Raji (cell line): Measurements from ENCODE around the gene SPPL3.

ENCODE experiments used
- POLR2A ChIP-seq: IDR thresholded peaks from 2 replicates; pipeline ENCODE4 v1.6.1; 2011; ENCODE audit warnings: low read depth, low read length, control low read depth; ENCODE audit not compliant: insufficient read depth

Gene SPPL3

DNA sequence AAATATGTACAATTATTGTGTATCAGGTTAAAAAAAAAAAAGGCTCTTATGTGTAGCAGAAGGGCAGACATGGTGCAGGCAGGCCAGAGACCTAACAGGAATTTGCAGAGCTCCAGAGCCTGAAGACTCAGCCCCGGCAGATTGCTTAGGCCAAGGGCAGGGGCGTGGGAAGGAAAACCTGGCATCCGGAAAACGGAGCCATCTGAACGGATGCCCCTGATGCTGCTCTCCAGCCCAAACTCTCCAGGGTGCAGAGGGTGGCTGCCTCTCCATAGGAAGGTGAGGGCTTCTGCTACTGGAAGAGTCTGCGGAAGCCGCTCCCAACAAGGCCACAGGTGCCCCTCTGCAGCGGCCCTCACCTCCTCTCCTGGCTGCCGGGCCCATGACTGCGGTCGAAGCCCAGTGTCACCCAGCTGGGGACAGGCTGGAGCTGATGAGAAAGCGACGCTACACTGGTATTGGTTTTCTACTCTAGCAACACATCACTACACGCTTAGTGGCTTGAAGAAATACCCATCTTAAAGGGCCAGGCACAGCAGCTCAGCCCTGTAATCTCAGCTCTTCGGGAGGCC, 159.2 kb downstream of the SPPL3 start:
- no peak for TF ChIP-seq POLR2A

DNA sequence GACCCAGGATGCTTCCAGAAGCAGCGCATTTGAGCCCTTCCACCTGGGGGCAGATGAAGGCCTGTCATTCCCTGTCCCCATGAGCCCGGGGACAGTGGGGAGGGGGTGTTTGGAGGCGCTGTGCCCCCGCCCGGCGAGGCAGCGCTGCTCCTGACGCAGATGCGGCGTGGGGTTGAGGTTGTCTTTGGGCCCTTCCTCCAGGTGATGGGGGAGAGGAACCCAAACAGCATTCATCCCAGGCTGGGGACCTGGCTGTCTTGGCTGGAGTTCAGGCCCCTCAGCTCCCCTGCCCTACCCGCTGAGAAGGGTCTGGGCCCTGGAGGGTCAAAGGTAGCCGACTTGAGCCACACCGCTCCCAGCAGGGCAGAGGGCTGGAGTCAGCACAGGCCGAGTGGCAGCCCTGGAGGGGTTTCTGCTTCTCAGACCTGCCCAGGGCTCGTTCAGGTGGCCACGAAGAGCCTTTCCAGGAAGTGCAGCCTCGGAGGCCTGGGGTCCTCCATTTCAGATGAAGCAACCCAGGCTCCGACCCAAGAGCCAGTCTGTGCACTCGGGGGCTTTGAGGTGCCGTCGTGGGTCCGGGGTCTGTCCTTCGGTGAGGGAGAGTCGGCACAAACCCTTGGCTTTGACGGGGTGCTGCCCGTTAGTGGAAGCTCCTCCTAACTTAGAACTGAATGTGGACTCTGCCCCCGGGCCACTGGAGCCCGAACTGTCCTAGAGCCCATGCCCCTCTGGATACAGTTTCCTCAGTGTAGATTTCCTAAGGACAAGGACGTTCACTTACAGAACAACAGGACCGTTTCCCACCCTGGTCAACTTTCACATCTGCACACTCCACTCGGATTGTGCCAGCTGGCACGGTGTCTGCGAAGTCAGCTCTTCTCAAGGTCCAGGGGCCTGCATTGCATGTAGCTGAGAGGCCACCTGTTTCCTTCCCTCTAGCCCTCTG, 162.4 kb downstream of the SPPL3 start:
- TF ChIP-seq POLR2A = no peak

DNA sequence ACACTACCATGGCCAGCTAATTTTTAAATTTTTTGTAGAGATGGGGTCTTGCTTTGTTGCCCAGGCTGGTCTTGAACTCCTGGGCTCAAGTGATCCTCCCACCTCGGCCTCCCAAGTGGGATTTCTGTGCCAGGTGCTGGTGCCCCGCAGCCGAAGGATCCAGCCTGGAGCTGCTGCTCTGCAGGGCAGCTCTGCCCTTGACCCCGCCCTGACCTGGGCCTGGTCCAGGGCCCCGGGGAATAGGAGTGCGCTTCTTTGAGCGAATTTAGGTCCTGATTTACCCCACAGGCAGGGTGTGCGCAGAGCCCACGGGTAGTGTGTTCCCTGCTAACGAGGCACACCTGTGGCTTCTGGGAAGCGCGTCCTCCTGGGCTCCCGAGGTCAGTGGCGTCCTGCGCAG, 163.3 kb downstream of the SPPL3 start:
- TF ChIP-seq POLR2A = no peak

DNA sequence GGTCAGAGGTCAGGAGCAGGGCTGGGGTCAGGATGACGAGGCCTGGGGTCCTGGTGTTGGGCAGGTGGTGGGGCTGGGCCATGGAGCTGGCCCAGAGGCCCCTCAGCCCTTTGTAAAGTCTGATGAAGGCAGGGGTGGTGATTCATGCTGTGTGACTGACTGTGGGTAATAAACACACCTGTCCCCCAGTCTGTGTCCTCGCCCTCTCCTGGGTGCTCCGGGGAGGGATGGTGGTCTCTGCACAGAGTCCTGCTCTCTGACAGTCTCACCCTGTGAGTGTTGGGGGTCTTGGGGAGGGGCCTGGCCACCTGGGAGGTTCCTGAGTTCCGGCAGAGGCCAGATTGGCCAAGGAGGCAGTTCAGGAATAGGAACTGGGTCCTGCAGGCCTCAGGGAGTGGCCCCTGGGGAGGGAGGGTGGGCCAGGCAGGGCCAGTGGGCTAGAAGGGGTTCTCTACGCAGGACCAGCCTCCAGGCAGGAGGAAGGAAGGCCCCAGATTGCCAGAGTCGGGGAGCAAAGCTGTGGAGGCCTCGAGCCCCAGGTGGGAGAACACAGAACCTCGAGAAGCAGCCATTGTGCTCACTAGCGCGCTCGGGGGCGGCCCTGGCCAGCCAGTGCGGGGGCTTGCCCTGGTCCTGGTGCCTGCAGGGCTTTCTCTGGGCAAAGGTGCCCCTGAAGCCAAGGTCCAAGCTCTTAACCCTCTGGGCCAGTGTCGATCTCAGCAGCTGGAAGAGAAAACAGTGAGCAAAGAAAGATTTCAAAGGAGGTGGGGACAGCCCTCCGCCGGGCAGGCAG, 164.1 kb downstream of the SPPL3 start:
- no peak for TF ChIP-seq POLR2A

DNA sequence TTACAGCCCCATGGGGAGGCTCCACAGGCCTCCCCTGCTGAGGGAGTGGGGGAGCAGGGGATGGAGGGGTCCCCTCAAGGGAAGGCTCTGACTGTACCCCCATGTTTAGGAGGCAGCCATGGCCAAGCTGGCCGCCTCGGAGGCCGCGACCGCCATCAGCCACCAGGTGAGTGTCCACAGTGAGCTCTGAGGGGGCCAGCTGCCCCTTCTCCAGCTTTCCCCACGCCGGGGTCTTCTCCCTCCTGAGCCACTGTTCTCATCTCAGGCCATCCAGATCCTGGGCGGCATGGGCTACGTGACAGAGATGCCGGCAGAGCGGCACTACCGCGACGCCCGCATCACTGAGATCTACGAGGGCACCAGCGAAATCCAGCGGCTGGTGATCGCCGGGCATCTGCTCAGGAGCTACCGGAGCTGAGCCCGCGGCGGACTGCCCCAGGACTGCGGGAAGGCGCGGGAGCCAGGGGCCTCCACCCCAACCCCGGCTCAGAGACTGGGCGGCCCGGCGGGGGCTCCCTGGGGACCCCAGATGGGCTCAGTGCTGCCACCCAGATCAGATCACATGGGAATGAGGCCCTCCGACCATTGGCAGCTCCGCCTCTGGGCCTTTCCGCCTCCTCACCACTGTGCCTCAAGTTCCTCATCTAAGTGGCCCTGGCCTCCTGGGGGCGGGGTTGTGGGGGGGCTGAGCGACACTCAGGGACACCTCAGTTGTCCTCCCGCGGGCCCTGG, 165.0 kb downstream of the SPPL3 start:
- TF ChIP-seq POLR2A = no peak

DNA sequence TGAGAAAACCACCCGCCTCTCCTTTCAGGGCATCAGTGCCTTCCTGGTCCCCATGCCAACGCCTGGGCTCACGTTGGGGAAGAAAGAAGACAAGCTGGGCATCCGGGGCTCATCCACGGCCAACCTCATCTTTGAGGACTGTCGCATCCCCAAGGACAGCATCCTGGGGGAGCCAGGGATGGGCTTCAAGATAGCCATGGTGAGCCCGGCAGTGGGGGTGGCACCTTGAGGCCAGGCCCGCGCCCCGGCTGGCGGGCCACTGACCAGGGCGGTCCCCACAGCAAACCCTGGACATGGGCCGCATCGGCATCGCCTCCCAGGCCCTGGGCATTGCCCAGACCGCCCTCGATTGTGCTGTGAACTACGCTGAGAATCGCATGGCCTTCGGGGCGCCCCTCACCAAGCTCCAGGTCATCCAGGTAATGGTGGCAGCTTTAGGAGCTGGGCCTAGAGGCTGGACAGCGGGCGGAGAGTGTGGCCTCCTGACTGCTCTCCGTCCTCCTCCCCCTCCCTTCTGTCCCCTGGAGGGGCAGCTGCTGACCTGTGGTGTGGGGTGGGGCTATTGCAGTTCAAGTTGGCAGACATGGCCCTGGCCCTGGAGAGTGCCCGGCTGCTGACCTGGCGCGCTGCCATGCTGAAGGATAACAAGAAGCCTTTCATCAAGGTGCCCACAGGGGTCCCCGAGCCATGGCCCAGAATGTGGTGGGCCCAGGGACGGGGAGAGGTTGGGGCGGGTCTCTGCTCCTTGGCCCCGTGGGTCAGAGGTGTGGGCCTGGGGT, 165.7 kb downstream of the SPPL3 start:
- no peak for TF ChIP-seq POLR2A

DNA sequence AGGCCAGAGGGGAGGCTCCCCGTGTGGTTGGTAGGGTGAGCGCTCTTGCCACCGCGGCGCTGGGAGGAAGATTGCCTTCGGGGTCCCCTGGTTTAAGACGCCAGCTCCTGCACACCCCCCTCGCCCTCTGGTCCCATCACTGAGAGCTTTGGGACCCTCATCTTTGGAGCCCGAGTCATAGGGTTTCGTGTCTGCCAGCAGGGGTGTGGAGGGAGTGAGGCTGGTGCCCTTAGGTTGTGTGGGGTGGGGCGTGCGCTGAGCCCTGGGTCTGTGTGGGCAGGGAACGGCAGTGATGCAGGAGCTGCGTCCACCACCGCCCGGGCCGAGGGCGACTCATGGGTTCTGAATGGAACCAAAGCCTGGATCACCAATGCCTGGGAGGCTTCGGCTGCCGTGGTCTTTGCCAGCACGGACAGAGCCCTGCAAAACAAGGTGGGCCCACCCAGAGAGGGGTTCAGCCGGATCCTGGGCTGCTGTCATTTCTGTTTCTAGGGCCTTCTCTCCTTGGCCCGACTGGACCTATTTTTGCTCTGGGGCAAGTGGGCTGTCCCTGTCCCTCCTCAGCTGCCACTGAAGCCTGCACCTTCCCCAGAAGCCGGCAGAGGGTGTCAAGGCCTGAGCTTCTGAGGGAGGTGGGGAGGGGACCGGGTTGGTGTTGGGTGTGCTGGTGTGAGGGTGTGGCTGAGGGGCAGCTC, 166.5 kb downstream of the SPPL3 start:
- TF ChIP-seq POLR2A = no peak

DNA sequence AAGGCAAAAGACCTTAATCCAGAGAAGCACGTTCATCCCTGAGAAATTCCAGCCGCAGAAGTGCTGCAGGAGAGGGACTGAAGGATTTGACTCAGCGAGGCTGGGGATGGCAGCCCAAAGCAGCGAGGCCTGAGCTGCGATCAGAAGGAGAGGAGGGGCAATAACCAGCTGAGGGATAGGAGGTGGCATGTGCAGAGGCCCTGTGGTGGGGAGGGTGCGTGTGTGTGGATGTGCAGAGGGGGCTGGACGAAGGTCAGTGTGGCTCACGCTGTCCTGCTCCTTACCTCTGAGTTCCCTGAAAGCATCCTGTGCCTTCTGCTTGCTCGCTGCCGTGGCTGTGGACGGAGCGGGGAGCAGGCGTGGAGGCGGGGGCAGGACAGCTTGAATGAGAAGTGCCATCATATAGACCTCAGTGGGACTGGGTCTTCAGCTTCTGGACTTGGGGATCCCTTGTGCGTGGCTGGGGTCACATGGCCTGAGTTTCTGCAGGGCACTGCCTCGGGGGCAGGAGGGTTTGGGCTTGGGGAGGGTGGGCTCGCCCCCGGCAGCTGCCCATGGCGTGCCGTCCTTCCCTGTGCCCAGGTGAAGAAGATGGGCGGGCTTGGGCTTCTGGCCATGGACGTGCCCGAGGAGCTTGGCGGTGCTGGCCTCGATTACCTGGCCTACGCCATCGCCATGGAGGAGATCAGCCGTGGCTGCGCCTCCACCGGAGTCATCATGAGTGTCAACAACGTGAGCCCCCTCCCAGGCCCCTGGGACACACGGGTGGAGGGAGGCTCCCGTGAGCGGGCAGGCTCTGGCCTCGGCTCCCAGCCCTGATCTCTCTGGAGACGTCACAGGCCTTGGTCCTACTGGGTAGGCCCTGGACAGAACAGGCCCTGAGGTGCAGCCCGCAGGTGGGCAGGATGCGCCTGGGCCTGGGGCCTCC, 167.5 kb downstream of the SPPL3 start:
- no peak for TF ChIP-seq POLR2A

DNA sequence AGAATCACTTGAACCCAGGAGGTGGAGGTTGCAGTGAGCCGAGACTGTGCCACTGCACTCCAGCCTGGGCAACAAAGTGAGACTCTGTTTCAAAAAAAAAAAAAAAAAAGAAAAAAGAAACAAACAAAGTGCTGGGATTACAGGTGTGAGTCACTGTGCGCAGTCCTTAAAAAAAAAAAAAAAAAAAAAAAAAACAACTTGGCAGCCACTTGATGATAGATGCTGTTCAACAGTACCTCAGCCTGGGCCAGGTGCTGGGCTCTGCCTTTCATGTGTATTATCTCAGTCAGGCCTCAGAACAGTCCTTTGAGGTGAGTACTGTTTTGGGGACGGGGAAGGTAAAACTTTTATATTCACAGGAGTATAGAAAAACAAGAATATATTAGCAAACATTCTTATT, 169.0 kb downstream of the SPPL3 start:
- no peak for TF ChIP-seq POLR2A

DNA sequence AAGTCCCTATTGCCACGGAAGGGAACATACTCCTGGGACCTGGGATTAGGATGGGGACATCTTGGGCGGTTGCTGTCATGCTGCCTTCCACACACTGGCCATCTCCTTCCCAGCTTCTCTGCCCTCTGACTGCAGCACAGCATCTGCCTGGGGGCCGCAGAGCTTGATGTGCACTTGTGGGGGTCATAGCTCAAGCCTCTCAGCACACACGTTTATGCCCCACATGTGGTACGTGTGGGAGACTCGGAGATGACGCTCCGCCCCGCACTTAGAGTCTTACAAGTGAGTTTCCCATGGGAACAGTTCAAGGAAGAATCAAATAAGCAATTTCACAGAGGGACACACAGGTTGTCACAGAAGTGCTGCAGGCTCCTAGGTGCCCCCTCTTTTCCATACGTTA, 169.9 kb downstream of the SPPL3 start:
- no peak for TF ChIP-seq POLR2A

DNA sequence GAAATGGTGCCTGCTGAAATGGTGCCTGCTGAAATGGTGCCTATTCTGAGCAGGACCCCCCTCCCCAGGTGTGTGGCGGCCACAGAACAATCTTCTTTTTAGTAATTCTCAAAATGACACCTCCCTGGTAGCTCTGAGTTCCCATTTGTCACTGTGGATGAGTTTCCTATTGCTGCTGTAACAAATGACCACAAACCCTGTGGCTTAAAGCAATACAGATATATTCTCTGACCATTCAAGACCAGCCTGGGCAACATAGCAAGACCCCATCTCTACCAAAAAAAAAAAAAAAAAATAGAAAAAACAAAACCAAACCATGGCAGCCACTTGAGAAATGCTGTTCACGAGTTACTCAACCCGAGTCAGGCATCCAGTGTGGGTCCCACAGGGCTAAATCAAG, 170.6 kb downstream of the SPPL3 start:
- TF ChIP-seq POLR2A = no peak

DNA sequence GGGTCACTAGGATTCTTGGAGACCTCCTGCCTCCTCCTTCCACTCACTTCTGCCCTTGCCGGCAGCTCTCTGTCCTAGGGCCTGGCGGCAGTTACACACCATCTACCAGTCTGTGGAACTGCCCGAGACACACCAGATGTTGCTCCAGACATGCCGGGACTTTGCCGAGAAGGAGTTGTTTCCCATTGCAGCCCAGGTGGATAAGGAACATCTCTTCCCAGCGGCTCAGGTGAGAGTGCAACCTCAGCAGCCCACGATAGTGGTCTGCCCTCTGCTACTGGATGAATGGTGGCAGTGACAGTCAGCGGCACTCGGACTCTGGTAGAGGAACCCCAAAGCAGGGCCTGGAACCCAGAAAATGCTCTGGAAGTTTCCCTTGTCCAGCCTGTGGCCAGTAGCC, 177.2 kb downstream of the SPPL3 start:
- TF ChIP-seq POLR2A = no peak

DNA sequence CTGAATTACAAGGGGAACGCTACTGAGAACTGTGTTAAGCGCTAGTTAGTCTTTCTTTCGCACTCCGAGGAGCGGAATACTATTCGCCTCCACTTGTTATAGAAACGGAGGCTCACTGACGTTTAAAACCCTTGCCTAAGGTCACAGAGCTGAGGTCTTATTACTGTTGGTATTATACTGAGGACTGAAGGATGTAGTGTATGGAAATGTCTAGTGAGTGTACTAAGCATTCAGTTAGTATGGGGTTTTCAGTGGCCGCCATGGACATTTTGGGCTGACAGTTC, 177.7 kb downstream of the SPPL3 start:
- TF ChIP-seq POLR2A = no peak
